DOHH2 (cell line): ENCODE measurements around the gene FYB1.

Source experiments
- CTCF ChIP-seq: fragments of 200-600 bp; sonication (generic); IDR thresholded peaks from one replicate; pipeline ENCODE4 v1.5.1; 2014; ENCODE audit warnings: antibody characterized with exemption, mild to moderate bottlenecking, low read depth, low read length; ENCODE audit not compliant: poor library complexity, severe bottlenecking
- EZH2phosphoT487 ChIP-seq: fragments of 200-600 bp; sonication (generic); IDR thresholded peaks from 2 replicates; pipeline ENCODE4 v1.6.1; 2017; ENCODE audit warnings: borderline replicate concordance, mild to moderate bottlenecking, antibody characterized with exemption, low read length, moderate library complexity, mixed read lengths

- TF ChIP-seq CTCF (no peak), EZH2phosphoT487 (no peak)
Observed at GRCh38 chr5:39164016-39164415, 55.3 kb downstream of the FYB1 start.
